ENCODE measurements around the gene KLHDC1.
"Not testable (repeated sequence)": the region's sequence is repeated elsewhere in the genome, so short reads cannot be mapped to it uniquely, and the experiment has no call there.

DNA sequence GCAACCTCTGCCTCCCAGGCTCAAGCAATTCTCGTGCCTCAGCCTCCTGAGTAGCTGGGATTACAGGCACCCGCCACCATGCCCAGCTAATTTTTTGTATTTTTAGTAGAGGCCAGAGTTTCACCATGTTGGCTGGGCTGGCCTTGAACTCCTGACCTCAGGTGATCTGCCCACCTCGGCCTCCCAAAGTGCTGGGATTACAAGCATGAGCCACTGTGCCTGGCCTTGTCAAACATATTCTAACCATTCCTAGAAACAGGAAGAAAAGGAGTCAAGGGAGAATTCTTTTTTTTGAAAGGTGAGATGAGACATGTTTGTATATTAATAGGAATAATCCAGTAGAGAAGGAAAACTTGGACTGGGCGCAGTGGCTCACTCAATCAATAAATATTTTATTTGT lies 11.6 kb downstream of the KLHDC1 start:
- TF ChIP-seq CTCF (conservative IDR thresholded peaks at IDR 0.05 in 1 of 2, IDR thresholded peaks at IDR 0.05 in 1 of 2; ENCODE audit: low read depth in 1 of 2, low read length in 2 of 2); EZH2 (IDR thresholded peaks at IDR 0.05; ENCODE audit: low read length, missing control alignments): not testable (repeated sequence)
